Endodermal cell (in vitro differentiated cells): ENCODE results near the gene MCAM. TPM values are rescaled to one million over a fixed set of nuclear protein-coding genes. Genes with fewer than 3 reads are reported as not detected.

Experiments used
- DNase-seq: peaks from one replicate; pipeline ENCODE4 v3.0.0-alpha.2; 2017
- H3K27ac ChIP-seq: 2 replicates; pipeline ENCODE4 v1.5.1; 2013; ENCODE audit warnings: mild to moderate bottlenecking, low read depth, low read length, moderate library complexity
- H3K27me3 ChIP-seq: 2 replicates; pipeline ENCODE4 v1.6.1; 2013; ENCODE audit warnings: mild to moderate bottlenecking, low read length, moderate library complexity; ENCODE audit not compliant: insufficient read depth, control insufficient read depth, poor library complexity, severe bottlenecking
- H3K36me3 ChIP-seq: 2 replicates; pipeline ENCODE4 v1.7.0; 2013; ENCODE audit warnings: mild to moderate bottlenecking, low read length, moderate library complexity; ENCODE audit not compliant: control insufficient read depth, insufficient read depth
- H3K4me1 ChIP-seq: one replicate; pipeline ENCODE4 v1.7.0; 2013; ENCODE audit warnings: low read length; ENCODE audit not compliant: control insufficient read depth, insufficient read depth
- H3K4me3 ChIP-seq: 2 replicates; pipeline ENCODE4 v1.5.1; 2013; ENCODE audit warnings: mild to moderate bottlenecking, low read length, moderate library complexity
- H3K9ac ChIP-seq: 2 replicates; pipeline ENCODE4 v1.6.1; 2013; ENCODE audit warnings: mild to moderate bottlenecking, low read length, moderate library complexity; ENCODE audit not compliant: poor library complexity, severe bottlenecking; ENCODE audit errors: extremely low read depth
- H3K9me3 ChIP-seq: 2 replicates; pipeline ENCODE4 v1.6.1; 2013; ENCODE audit warnings: mild to moderate bottlenecking, low read length, moderate library complexity; ENCODE audit not compliant: control insufficient read depth
- H3K27ac Mint-ChIP-seq: 2 replicates; pipeline ENCODE4 v1.8.0; 2020; ENCODE audit warnings: mixed read lengths
- H3K27me3 Mint-ChIP-seq: 2 replicates; pipeline ENCODE4 v1.8.0; 2021; ENCODE audit warnings: mild to moderate bottlenecking, mixed read lengths; ENCODE audit not compliant: insufficient read depth
- H3K36me3 Mint-ChIP-seq: 2 replicates; pipeline ENCODE4 v1.8.0; 2020; ENCODE audit warnings: low read depth, mixed read lengths
- H3K4me1 Mint-ChIP-seq: 2 replicates; pipeline ENCODE4 v1.8.0; 2020; ENCODE audit warnings: mixed read lengths
- H3K4me3 Mint-ChIP-seq: 2 replicates; pipeline ENCODE4 v1.8.0; 2020; ENCODE audit warnings: mild to moderate bottlenecking, moderate library complexity, mixed read lengths
- H3K9me3 Mint-ChIP-seq: 2 replicates; pipeline ENCODE4 v1.8.0; 2020; ENCODE audit warnings: mild to moderate bottlenecking, mixed read lengths
- CTCF ChIP-seq: fragments of 200-600 bp; sonication (generic); conservative IDR thresholded peaks from 2 replicates; pipeline ENCODE4 v1.5.0; 2021; ENCODE audit warnings: antibody characterized with exemption, mild to moderate bottlenecking
- WGBS, 2 experiments: methylation state at CpG; one replicate each; pipeline versions ENCODE4 v1.1.5 to v1.1.7; 2013; ENCODE audit warnings: missing lambda C conversion rate in 2 of 2, mixed read lengths in 1 of 2; ENCODE audit not compliant: insufficient coverage in 1 of 2, insufficient read length in 1 of 2; 5-methylcytosine and 5-hydroxymethylcytosine counted together
- total RNA-seq, 2 donors: library from RNA; stranded (reverse); fragmentation: NEBNext Ultra II Directional in 1 of 2; extraction: Animal tissue kit (Norgen Biotek cat#: 25700) in 1 of 2; gene quantifications; 2 replicates in 1 of 2; 3 replicates in 1 of 2; pipeline ENCODE4 v1.2.1, GENCODE V29; 2021

Gene MCAM
- total RNA-seq, 2 donors from 2014 or later: 21.9 to 28.3 TPM

GRCh38 chr11:119298726-119299125, 18.2 kb downstream of the MCAM start:
- H3K27me3 ChIP-seq: no peaks in the 10 kb centered on the region
- H3K4me1 ChIP-seq: no peaks in the 10 kb centered on the region
- Mint-ChIP-seq H3K4me3 (no peak overlapping the region), H3K9me3 (no peaks in the 10 kb centered on the region), H3K27ac (no peak overlapping the region), H3K4me1 (no peaks in the 10 kb centered on the region), H3K36me3 (peaks cover 67% of the 10 kb centered on the region), H3K27me3 (no peaks in the 10 kb centered on the region)
- TF ChIP-seq CTCF: no peak
- WGBS, 2 experiments: 82 to 100% methylated on average over 2 of the region's 2 CpGs
- no peak overlapping the region for H3K4me3 ChIP-seq
- no peak overlapping the region for H3K27ac ChIP-seq
- no peak overlapping the region for H3K9ac ChIP-seq
- no peak for DNase-seq
- H3K36me3 ChIP-seq: peaks cover 86% of the 10 kb centered on the region
- H3K9me3 ChIP-seq: no peaks in the 10 kb centered on the region

GRCh38 chr11:119297938-119298337, 19.0 kb downstream of the MCAM start:
- Histone ChIP-seq H3K36me3 (peaks cover 83% of the 10 kb centered on the region), H3K4me3 (no peak overlapping the region), H3K27me3 (no peaks in the 10 kb centered on the region), H3K9me3 (no peaks in the 10 kb centered on the region), H3K4me1 (no peaks in the 10 kb centered on the region), H3K27ac (no peak overlapping the region), H3K9ac (no peak overlapping the region)
- WGBS, 2 experiments: 93 to 100% methylated on average over 1 to 3 of the region's 3 CpGs
- no peak for TF ChIP-seq CTCF
- no peaks in the 10 kb centered on the region for H3K27me3 Mint-ChIP-seq
- no peak overlapping the region for H3K4me3 Mint-ChIP-seq
- DNase-seq: no peak
- peaks cover 66% of the 10 kb centered on the region for H3K36me3 Mint-ChIP-seq
- no peaks in the 10 kb centered on the region for H3K4me1 Mint-ChIP-seq
- no peaks in the 10 kb centered on the region for H3K9me3 Mint-ChIP-seq
- H3K27ac Mint-ChIP-seq: no peak overlapping the region

GRCh38 chr11:119295178-119295577, 21.8 kb downstream of the MCAM start:
- Mint-ChIP-seq H3K4me1 (no peaks in the 10 kb centered on the region), H3K27me3 (no peaks in the 10 kb centered on the region), H3K4me3 (no peak overlapping the region), H3K36me3 (peaks cover 63% of the 10 kb centered on the region), H3K9me3 (peaks cover 6% of the 10 kb centered on the region), H3K27ac (no peak overlapping the region)
- Histone ChIP-seq H3K9ac (no peak overlapping the region), H3K9me3 (peaks cover 10% of the 10 kb centered on the region), H3K36me3 (peaks cover 68% of the 10 kb centered on the region), H3K27ac (no peak overlapping the region), H3K4me1 (no peaks in the 10 kb centered on the region), H3K27me3 (no peaks in the 10 kb centered on the region), H3K4me3 (no peak overlapping the region)
- DNase-seq: no peak
- peak; percentile 30 for TF ChIP-seq CTCF
- WGBS, 2 experiments: 86 to 87% methylated on average over 1 to 3 of the region's 3 CpGs
